GM18870 (cell line): ENCODE data around the gene S100A16.
"Not testable (repeated sequence)": the region's sequence is repeated elsewhere in the genome, so short reads cannot be mapped to it uniquely, and the experiment has no call there.

ENCODE experiments used
- ATAC-seq: cut with Tn5 transposase; IDR thresholded peaks from one replicate; pipeline ENCODE4 v1.9.1; 2021; ENCODE audit warnings: moderate library complexity; ENCODE audit not compliant: unreplicated experiment

Gene S100A16

DNA sequence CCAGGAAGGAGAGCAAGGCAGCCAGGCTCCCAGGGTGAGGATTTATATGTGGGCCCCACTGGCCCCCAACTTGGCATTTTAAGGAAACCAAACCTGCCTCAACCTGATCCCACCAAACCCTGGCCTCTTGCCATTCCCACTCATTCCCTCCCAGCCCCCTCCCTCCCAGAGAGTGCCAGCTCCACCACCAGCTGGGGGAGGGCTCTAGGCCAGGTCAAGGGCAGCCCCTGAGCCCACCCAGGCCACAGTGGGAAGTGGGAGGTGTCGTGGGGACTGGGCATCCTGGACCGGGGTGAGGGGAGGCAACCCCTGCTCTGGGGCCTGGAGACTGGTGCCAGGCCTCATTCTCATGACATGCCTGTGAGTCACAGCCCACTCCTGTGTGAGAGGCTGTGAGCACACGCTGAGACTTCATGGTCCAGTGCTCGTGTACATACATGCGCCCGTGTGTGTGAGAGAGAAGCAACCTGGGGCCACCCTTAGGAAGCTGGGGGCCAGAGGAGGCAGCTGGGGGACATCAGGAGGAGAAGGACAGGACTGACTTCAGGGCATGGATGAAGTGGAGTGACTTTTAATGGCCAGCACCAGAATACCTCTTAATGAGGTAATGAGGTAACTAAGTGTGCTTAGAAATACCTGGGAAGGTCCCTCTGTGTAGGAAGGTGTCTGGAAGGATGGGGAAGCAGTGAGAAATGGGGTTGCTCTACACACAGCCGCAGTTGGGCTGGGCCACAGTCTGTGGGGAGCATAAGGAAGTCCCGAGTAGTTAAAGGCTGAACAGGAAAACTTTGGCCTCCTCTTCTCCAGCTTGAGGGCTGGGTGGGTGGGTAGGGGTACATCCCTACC is 47.2 kb downstream of the S100A16 start, which contains the start of gene S100A2:
TSS of gene S100A2 (minus strand) at position 316 of the 846 bp plus-strand sequence. CDS start 1,967 bp downstream, outside the sequence.
- ATAC-seq: no peak

DNA sequence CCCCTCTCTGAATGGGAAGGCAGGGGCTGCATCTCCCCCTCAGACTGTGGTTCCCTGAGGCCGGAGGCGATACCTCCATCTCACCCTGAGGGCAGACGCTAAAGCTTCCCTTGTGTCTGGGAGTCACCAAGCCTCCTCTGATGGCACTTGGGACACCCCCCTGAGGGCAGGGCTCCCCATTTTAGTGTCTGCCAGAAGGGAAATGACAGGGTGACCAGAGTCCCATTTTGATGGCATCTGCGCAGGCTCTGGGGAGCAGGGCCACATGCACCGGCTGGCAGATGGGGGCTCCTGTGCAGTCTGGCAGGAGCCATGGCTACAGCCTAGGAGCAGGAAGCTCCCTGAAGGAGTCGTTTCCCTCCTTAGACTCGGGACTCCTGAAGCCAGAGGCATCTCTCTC is 48.9 kb downstream of the S100A16 start:
- no peak for ATAC-seq

DNA sequence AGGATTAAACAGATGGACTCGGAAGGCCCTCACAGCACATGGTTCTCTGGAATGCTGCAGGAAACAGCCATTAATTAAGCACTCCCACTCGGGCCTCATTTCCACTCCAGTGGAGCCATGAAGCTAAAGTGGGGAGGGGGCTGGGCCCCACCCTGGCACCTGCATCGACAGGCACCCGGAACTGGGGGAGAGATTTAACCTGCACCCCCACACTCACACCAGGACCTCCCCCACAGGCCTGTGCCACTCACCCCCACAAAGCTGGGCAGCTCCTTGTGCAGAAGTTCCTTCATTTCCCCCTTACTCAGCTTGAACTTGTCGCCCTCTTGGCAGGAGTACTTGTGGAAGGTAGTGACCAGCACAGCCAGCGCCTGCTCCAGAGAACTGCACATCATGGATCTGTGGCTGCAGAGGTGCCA is 49.4 kb downstream of the S100A16 start:
- no peak for ATAC-seq

DNA sequence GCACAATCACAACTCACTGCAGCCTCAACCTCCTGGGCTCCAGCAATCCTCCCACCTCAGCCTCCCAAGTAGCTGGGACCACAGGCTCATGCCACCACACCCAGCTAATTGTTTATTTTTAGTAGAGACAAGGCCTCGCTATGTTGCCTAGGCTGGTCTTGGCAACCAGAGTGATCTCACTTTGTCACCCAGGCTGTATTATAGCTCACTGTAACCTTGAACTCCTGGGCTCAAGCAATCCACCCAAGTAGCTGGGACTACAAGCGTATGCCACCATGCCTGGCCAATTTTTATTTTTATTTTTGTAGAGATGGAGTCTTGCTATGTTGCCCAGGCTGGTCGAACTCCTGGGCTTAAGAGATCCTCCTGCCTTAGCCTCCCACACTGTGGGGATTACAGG is 50.9 kb downstream of the S100A16 start:
- not testable (repeated sequence) for ATAC-seq

DNA sequence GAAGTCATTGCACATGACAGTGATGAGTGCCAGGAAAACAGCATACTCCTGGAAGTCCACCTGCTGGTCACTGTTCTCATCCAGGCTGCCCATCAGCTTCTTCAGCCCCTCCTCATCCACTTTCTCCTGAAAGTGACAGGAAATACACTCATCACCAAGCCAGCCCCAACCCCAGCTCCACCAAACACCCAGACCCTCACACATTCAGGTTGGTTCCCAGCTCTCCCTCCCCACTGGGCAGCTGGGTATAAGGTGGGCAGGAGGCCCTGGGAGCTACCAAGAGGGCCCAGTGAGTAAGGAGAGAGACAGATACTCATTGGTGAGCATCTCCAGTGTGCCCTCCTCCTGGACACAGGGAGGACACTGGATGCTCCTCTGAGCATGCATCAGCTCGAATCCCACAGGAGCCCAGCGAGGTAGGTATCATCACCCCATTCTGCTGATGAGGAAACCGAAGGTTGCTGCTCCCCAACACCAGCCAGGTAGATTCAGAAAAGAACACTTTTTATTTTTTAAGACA is 51.4 kb downstream of the S100A16 start:
- no peak for ATAC-seq

GRCh38 chr1:153560771-153561465 is 52.0 kb downstream of the S100A16 start:
- no peak for ATAC-seq

DNA sequence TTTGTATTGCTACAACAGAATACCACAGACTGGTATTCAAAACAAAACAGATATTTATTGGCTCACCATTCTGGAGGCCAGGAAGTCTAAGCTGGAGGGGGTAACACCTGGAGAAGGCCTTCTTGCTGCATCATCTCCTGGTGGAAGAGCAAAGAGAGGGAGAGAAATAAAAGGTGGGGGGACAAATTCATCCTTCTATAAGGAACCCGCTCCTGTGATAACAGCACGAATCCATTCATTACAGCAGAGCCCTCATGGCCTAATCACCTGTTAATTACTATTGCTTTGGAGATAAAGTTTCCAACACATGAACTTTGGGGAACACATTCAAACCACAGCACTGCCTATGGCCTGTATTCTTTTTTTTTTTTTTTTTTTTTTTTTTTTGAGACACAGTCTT is 52.7 kb downstream of the S100A16 start:
- ATAC-seq: no peak

GRCh38 chr1:153557877-153558276 is 55.1 kb downstream of the S100A16 start:
- ATAC-seq: no peak
